ENCODE results near the gene DHRS2. TPM values are rescaled to one million over a fixed set of nuclear protein-coding genes. Genes with fewer than 3 reads are reported as not detected.

DHRS2 gene
- polyA plus RNA-seq, 1 of the 3 experiments (the other 2 are of a cell fraction), result 1.2 TPM

DNA sequence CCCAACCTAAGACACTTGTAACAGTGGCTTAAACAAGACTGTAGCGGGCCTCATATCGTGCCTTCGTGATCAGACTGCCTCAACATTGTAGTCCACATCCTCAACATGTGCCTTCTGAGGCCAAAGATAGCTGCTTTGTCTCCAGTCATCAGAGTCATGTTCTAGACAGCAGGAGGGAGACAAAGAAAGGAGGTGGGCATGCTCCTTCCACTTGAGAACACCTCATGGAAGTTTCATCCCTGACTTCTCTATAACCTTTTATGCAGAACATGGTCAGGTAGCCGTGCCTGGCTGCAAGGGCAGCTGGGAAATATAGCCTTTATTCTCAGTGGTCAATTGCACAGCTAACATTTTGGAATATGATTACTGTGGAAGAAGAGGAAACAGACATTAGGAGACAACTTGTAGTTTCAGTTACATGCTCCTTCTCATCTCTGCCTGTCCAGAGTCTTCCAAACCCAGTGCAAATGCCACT lies 25.3 kb upstream of the DHRS2 start (continued):
- TF ChIP-seq SIN3A (IDR thresholded peaks at IDR 0.05; ENCODE audit: borderline replicate concordance, low read depth, low read length) (no peak), EP300 (IDR thresholded peaks at IDR 0.05; ENCODE audit: borderline replicate concordance in 1 of 2, low read depth in 1 of 2, low read length in 1 of 2) (no peak), EZH2phosphoT487 (IDR thresholded peaks at IDR 0.05; ENCODE audit: borderline replicate concordance, low read depth) (no peak)
- TF ChIP-seq, protein P1, sequence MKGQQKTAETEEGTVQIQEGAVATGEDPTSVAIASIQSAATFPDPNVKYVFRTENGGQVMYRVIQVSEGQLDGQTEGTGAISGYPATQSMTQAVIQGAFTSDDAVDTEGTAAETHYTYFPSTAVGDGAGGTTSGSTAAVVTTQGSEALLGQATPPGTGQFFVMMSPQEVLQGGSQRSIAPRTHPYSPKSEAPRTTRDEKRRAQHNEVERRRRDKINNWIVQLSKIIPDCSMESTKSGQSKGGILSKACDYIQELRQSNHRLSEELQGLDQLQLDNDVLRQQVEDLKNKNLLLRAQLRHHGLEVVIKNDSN (IDR thresholded peaks at IDR 0.05; ENCODE audit: borderline replicate concordance, low read depth), result no peak

DNA sequence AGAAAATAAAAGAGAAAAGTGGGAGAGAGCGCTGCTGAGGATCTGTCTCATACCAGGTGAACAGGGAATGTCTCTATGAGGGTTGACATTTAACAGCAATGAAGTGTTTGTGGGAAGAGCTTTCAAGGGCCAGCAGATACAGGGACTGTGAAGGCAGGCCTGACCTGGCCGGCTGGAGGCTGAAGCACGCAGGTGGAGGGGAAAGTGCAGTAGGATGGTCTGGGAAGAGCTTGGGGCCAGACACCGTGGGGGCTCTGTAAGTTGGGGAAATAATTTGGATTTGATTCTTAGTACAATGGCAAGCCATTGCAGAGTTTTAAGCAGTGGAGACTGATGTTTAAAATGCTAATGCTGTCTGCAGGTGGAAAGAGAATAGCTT lies 23.8 kb upstream of the DHRS2 start:
- ChIA-PET POLR2A (no interaction called here), CTCF (interaction anchor here (1.2 to 4.8 kb wide), 3 partner anchors 21 to 23 kb away, joined by 5 to 38 read pairs (median 5); no protein-coding TSS in a partner anchor)
- H3K9me3 ChIP-seq, result no peaks in the 10 kb centered on the region
- no peaks in the 10 kb centered on the region for H3K9me2 ChIP-seq
- no peak for DNase-seq
- no peaks in the 10 kb centered on the region for H4K20me1 ChIP-seq (ENCODE audit: insufficient read depth)
- H3K79me2 ChIP-seq (ENCODE audit: insufficient read depth), result no peaks in the 10 kb centered on the region
- no peak overlapping the region for H3K27ac ChIP-seq (ENCODE audit: low read depth in 2 of 2, low read length in 1 of 2)
- H3K27me3 ChIP-seq (ENCODE audit: insufficient read depth), result peaks cover 8% of the 10 kb centered on the region; the same call in 1 of the 2 replicates
- 23% methylated on average over 4 of the region's 4 CpGs for WGBS (ENCODE audit: low lambda C conversion rate)
- no peaks in the 10 kb centered on the region for H3K4me1 ChIP-seq (ENCODE audit: control insufficient read depth in 1 of 2, insufficient read depth in 2 of 2, low read depth in 1 of 2, low read length in 1 of 2)
- H3K4me2 ChIP-seq, result no peak overlapping the region
- H3F3A ChIP-seq (replicated peaks; ENCODE audit: insufficient read depth), result no peaks in the 10 kb centered on the region
- TF ChIP-seq JUND (IDR thresholded peaks at IDR 0.05) (no peak), FOSL2 (IDR thresholded peaks at IDR 0.05; ENCODE audit: borderline replicate concordance, low read depth) (no peak), RCOR1 (IDR thresholded peaks at IDR 0.05; ENCODE audit: low read length) (no peak), RXRA (IDR thresholded peaks at IDR 0.05; ENCODE audit: borderline replicate concordance, low read depth) (no peak), TAF1 (IDR thresholded peaks at IDR 0.05; ENCODE audit: borderline replicate concordance, low read depth, low read length) (no peak), GABPA (IDR thresholded peaks at IDR 0.05; ENCODE audit: low read depth) (no peak), NRF1 (IDR thresholded peaks at IDR 0.05; ENCODE audit: low read depth, low read length) (no peak), SIN3A (IDR thresholded peaks at IDR 0.05; ENCODE audit: borderline replicate concordance, low read depth, low read length) (no peak), CHD2 (IDR thresholded peaks at IDR 0.05; ENCODE audit: low read length, partially characterized antibody) (no peak), MXI1 (IDR thresholded peaks at IDR 0.05; ENCODE audit: low read depth, low read length) (no peak), POLR2AphosphoS5 (IDR thresholded peaks at IDR 0.05; ENCODE audit: low read depth, low read length) (no peak), GATA2 (CRISPR knock-in tag; IDR thresholded peaks at IDR 0.05) (no peak)
- TF ChIP-seq, protein P1 (IDR thresholded peaks at IDR 0.05; ENCODE audit: borderline replicate concordance, low read depth), result no peak
- TF ChIP-seq, protein P2, sequence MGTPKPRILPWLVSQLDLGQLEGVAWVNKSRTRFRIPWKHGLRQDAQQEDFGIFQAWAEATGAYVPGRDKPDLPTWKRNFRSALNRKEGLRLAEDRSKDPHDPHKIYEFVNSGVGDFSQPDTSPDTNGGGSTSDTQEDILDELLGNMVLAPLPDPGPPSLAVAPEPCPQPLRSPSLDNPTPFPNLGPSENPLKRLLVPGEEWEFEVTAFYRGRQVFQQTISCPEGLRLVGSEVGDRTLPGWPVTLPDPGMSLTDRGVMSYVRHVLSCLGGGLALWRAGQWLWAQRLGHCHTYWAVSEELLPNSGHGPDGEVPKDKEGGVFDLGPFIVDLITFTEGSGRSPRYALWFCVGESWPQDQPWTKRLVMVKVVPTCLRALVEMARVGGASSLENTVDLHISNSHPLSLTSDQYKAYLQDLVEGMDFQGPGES (IDR thresholded peaks at IDR 0.05; ENCODE audit: low read depth, low read length), result no peak
- TF ChIP-seq, protein P3, sequence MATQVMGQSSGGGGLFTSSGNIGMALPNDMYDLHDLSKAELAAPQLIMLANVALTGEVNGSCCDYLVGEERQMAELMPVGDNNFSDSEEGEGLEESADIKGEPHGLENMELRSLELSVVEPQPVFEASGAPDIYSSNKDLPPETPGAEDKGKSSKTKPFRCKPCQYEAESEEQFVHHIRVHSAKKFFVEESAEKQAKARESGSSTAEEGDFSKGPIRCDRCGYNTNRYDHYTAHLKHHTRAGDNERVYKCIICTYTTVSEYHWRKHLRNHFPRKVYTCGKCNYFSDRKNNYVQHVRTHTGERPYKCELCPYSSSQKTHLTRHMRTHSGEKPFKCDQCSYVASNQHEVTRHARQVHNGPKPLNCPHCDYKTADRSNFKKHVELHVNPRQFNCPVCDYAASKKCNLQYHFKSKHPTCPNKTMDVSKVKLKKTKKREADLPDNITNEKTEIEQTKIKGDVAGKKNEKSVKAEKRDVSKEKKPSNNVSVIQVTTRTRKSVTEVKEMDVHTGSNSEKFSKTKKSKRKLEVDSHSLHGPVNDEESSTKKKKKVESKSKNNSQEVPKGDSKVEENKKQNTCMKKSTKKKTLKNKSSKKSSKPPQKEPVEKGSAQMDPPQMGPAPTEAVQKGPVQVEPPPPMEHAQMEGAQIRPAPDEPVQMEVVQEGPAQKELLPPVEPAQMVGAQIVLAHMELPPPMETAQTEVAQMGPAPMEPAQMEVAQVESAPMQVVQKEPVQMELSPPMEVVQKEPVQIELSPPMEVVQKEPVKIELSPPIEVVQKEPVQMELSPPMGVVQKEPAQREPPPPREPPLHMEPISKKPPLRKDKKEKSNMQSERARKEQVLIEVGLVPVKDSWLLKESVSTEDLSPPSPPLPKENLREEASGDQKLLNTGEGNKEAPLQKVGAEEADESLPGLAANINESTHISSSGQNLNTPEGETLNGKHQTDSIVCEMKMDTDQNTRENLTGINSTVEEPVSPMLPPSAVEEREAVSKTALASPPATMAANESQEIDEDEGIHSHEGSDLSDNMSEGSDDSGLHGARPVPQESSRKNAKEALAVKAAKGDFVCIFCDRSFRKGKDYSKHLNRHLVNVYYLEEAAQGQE (IDR thresholded peaks at IDR 0.05; ENCODE audit: low read depth, low read length), result no peak
- TF ChIP-seq, protein P4, sequence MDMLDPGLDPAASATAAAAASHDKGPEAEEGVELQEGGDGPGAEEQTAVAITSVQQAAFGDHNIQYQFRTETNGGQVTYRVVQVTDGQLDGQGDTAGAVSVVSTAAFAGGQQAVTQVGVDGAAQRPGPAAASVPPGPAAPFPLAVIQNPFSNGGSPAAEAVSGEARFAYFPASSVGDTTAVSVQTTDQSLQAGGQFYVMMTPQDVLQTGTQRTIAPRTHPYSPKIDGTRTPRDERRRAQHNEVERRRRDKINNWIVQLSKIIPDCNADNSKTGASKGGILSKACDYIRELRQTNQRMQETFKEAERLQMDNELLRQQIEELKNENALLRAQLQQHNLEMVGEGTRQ (IDR thresholded peaks at IDR 0.05; ENCODE audit: borderline replicate concordance, low read depth, low read length), result no peak
- TF ChIP-seq, protein P5, sequence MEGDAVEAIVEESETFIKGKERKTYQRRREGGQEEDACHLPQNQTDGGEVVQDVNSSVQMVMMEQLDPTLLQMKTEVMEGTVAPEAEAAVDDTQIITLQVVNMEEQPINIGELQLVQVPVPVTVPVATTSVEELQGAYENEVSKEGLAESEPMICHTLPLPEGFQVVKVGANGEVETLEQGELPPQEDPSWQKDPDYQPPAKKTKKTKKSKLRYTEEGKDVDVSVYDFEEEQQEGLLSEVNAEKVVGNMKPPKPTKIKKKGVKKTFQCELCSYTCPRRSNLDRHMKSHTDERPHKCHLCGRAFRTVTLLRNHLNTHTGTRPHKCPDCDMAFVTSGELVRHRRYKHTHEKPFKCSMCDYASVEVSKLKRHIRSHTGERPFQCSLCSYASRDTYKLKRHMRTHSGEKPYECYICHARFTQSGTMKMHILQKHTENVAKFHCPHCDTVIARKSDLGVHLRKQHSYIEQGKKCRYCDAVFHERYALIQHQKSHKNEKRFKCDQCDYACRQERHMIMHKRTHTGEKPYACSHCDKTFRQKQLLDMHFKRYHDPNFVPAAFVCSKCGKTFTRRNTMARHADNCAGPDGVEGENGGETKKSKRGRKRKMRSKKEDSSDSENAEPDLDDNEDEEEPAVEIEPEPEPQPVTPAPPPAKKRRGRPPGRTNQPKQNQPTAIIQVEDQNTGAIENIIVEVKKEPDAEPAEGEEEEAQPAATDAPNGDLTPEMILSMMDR (IDR thresholded peaks at IDR 0.05), result no peak
- H3K36me3 ChIP-seq (replicated peaks in 1 of 2; ENCODE audit: control insufficient read depth in 1 of 2, insufficient read depth in 2 of 2, low read length in 1 of 2), result no peaks in the 10 kb centered on the region
- H3K4me3 ChIP-seq (ENCODE audit: low read depth in 2 of 2, low read length in 1 of 2), result no peak overlapping the region
- no peak overlapping the region for H3K9ac ChIP-seq
- no peak overlapping the region for H2AFZ ChIP-seq (ENCODE audit: low read depth)

Measured in SK-N-SH (cell line).